ENCODE results near the gene TRIM22.

TRIM22 gene

DNA sequence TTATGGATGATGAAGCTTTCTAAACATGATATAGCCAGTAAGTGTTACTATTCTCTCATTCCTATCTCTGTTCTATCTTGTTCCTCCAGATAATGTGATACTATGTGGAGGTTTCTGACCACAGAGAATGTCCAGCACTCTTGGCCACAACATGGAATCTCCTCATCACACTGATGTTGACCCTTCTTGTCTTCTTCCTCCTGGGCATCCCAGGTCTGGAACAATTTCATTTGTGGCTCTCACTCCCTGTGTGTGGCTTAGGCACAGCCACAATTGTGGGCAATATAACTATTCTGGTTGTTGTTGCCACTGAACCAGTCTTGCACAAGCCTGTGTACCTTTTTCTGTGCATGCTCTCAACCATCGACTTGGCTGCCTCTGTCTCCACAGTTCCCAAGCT is 36.8 kb downstream of the TRIM22 start:
- no peak for DNase-seq (ENCODE audit: extremely low read depth, low read depth)
- TF ChIP-seq, protein P1, sequence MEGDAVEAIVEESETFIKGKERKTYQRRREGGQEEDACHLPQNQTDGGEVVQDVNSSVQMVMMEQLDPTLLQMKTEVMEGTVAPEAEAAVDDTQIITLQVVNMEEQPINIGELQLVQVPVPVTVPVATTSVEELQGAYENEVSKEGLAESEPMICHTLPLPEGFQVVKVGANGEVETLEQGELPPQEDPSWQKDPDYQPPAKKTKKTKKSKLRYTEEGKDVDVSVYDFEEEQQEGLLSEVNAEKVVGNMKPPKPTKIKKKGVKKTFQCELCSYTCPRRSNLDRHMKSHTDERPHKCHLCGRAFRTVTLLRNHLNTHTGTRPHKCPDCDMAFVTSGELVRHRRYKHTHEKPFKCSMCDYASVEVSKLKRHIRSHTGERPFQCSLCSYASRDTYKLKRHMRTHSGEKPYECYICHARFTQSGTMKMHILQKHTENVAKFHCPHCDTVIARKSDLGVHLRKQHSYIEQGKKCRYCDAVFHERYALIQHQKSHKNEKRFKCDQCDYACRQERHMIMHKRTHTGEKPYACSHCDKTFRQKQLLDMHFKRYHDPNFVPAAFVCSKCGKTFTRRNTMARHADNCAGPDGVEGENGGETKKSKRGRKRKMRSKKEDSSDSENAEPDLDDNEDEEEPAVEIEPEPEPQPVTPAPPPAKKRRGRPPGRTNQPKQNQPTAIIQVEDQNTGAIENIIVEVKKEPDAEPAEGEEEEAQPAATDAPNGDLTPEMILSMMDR (IDR thresholded peaks at IDR 0.05; ENCODE audit: low read depth, low read length, missing control alignments), result no peak
- H3K4me3 ChIP-seq (replicated peaks; ENCODE audit: low read depth, low read length), result no peak overlapping the region

GRCh38 chr11:5727691-5728090 is 38.1 kb downstream of the TRIM22 start:
- TF ChIP-seq, protein P1 (IDR thresholded peaks at IDR 0.05; ENCODE audit: low read depth, low read length, missing control alignments), result no peak
- DNase-seq (ENCODE audit: extremely low read depth, low read depth), result no peak
- no peak overlapping the region for H3K4me3 ChIP-seq (replicated peaks; ENCODE audit: low read depth, low read length)

GRCh38 chr11:5736396-5736795 is 46.8 kb downstream of the TRIM22 start, which contains the start of gene OR56B1:
Gene OR56B1, plus strand, starts transcription at chr11:5736448. Its CDS starts 69 bp downstream, at chr11:5736517.
- no peak within 1 kb of the TSS for H3K4me3 ChIP-seq (replicated peaks; ENCODE audit: low read depth, low read length)
- no peak for DNase-seq (ENCODE audit: extremely low read depth, low read depth)
- TF ChIP-seq, protein P1 (IDR thresholded peaks at IDR 0.05; ENCODE audit: low read depth, low read length, missing control alignments), result no peak

DNA sequence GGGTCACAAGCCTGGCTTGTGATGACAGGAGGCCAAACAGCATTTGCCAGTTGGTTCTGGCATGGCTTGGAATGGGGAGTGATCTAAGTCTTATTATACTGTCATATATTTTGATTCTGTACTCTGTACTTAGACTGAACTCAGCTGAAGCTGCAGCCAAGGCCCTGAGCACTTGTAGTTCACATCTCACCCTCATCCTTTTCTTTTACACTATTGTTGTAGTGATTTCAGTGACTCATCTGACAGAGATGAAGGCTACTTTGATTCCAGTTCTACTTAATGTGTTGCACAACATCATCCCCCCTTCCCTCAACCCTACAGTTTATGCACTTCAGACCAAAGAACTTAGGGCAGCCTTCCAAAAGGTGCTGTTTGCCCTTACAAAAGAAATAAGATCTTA is 47.5 kb downstream of the TRIM22 start:
- H3K4me3 ChIP-seq (replicated peaks; ENCODE audit: low read depth, low read length), result no peak overlapping the region
- no peak for DNase-seq (ENCODE audit: extremely low read depth, low read depth)
- TF ChIP-seq, protein P1 (IDR thresholded peaks at IDR 0.05; ENCODE audit: low read depth, low read length, missing control alignments), result no peak

- no peak overlapping the region for H3K4me3 ChIP-seq (replicated peaks; ENCODE audit: low read depth, low read length)
- TF ChIP-seq, protein P1 (IDR thresholded peaks at IDR 0.05; ENCODE audit: low read depth, low read length, missing control alignments), result no peak
- DNase-seq (ENCODE audit: extremely low read depth, low read depth), result no peak
Observed at GRCh38 chr11:5737670-5738392, 48.2 kb downstream of the TRIM22 start.

- TF ChIP-seq, protein P1 (IDR thresholded peaks at IDR 0.05; ENCODE audit: low read depth, low read length, missing control alignments), result no peak
- no peak for DNase-seq (ENCODE audit: extremely low read depth, low read depth)
- no peak overlapping the region for H3K4me3 ChIP-seq (replicated peaks; ENCODE audit: low read depth, low read length)
Observed at GRCh38 chr11:5738431-5738830, 48.8 kb downstream of the TRIM22 start.

- no peak for DNase-seq (ENCODE audit: extremely low read depth, low read depth)
- no peak overlapping the region for H3K4me3 ChIP-seq (replicated peaks; ENCODE audit: low read depth, low read length)
- TF ChIP-seq, protein P1 (IDR thresholded peaks at IDR 0.05; ENCODE audit: low read depth, low read length, missing control alignments), result no peak
Observed at GRCh38 chr11:5746614-5747013, 57.0 kb downstream of the TRIM22 start.
